Keratinocyte (primary cell): ENCODE measurements around the gene FBXO10.

Experiments used
- CTCF ChIP-seq, 3 experiments: IDR thresholded peaks in 1 of 3; conservative IDR thresholded peaks in 1 of 3; optimal IDR thresholded peaks in 1 of 3; 2 replicates in 2 of 3; 3 replicates in 1 of 3; pipeline versions ENCODE3 to v1.5.1; 2011; ENCODE audit warnings: low read length in 3 of 3, mild to moderate bottlenecking in 3 of 3, moderate library complexity in 2 of 3, control low read depth in 1 of 3, inconsistent platforms in 1 of 3; ENCODE audit not compliant: insufficient read depth in 2 of 3; ENCODE audit errors: extremely low read depth in 1 of 3
- EZH2 ChIP-seq: IDR thresholded peaks from one replicate; pipeline ENCODE4 v1.6.1; 2012; ENCODE audit warnings: inconsistent platforms, mild to moderate bottlenecking, low read length, moderate library complexity

GRCh38 chr9:37618817-37619216 is 42.6 kb upstream of the FBXO10 start:
- TF ChIP-seq CTCF (optimal IDR thresholded peaks at IDR 0.05 in 1 of 3, IDR thresholded peaks at IDR 0.05 in 1 of 3, conservative IDR thresholded peaks at IDR 0.05 in 1 of 3; ENCODE audit: extremely low read depth in 1 of 3, insufficient read depth in 2 of 3, low read length in 3 of 3) (no peak), EZH2 (no peak)
